K562 (cell line): ENCODE measurements around the gene F12. TPM values are rescaled to one million over a fixed set of nuclear protein-coding genes. Genes with fewer than 3 reads are reported as not detected.

Experiments
- ATAC-seq: fragments of 200-7000 bp; cut with Tn5 transposase; 3 replicates; pipeline ENCODE4 v1.9.1; 2020; ENCODE audit warnings: moderate library complexity
- BruUV-seq: library from RNA; stranded (reverse); fragments of 400-500 nt; replicated peaks from 2 replicates; lab custom pipeline; 2021; lab: Mats Ljungman, UMichigan
- CTCF ChIA-PET: fragments of 300-600 bp; formaldehyde crosslinking; extraction: SDS; loops from one replicate; lab custom pipeline; 2021; ENCODE audit warnings: low intra/inter-chr PET ratio; lab: Yijun Ruan, JAX
- POLR2A ChIA-PET: fragments of 300-600, 350-650 bp; sonication (Branson Sonifier 250); formaldehyde crosslinking; extraction: SDS; loops from one replicate; lab custom pipeline; 2021; ENCODE audit warnings: antibody characterized with exemption, inconsistent platforms; lab: Yijun Ruan, JAX
- DNase-seq, 4 experiments: peaks; one replicate each; pipeline versions ENCODE4 v3.0.0 to v3.0.0-alpha.2; 2011 to 2018; ENCODE audit warnings: low spot score in 3 of 4, mixed read lengths in 3 of 4; ENCODE audit errors: extremely low read depth in 1 of 4
- FAIRE-seq: peaks from 2 replicates; lab custom pipeline; 2011; peaks lifted over from hg19 to GRCh38; lab: Jason Lieb, UNC
- H2AFZ ChIP-seq: 2 replicates; pipeline ENCODE4 v1.6.0; 2011; ENCODE audit warnings: low read depth, low read length, control low read depth, inconsistent platforms
- H3K27ac ChIP-seq: fragments of 200-600 bp; 3 replicates; pipeline ENCODE4 v1.8.0; 2011; ENCODE audit warnings: low read depth, mild to moderate bottlenecking, control low read depth, inconsistent platforms, low read length, moderate library complexity, mixed read lengths; ENCODE audit errors: extremely low read depth
- H3K27me3 ChIP-seq, 2 experiments: fragments of 300-600 bp in 1 of 2; 2 replicates in 1 of 2; 3 replicates in 1 of 2; pipeline versions ENCODE4 v1.6.0 to v1.8.0; 2011; ENCODE audit warnings: inconsistent platforms in 2 of 2, low read length in 2 of 2, mild to moderate bottlenecking in 1 of 2, mixed read lengths in 1 of 2, moderate library complexity in 1 of 2; ENCODE audit not compliant: control insufficient read depth in 2 of 2, insufficient read depth in 2 of 2
- H3K36me3 ChIP-seq: fragments of 300-600 bp; 3 replicates; pipeline ENCODE4 v1.8.0; 2011; ENCODE audit warnings: mild to moderate bottlenecking, low read length, inconsistent platforms; ENCODE audit not compliant: control insufficient read depth, insufficient read depth
- H3K4me1 ChIP-seq, 2 experiments: fragments of 200-600 bp in 1 of 2; replicated peaks in 1 of 2; 2 replicates in 1 of 2; 3 replicates in 1 of 2; pipeline versions ENCODE4 v1.5.1 to v1.8.0; 2011; ENCODE audit warnings: inconsistent platforms in 2 of 2, low read length in 2 of 2, mild to moderate bottlenecking in 1 of 2, mixed read lengths in 1 of 2, moderate library complexity in 1 of 2; ENCODE audit not compliant: control insufficient read depth in 2 of 2, insufficient read depth in 2 of 2
- H3K4me2 ChIP-seq: 2 replicates; pipeline ENCODE4 v1.6.1; 2011; ENCODE audit warnings: low read length, control low read depth, inconsistent platforms, mixed read lengths; ENCODE audit not compliant: insufficient read depth
- H3K4me3 ChIP-seq: fragments of 200-600 bp; sonication (generic), shearing (Covaris generic); 2 replicates; pipeline ENCODE4 v1.5.1; 2016; ENCODE audit warnings: control low read depth, inconsistent platforms
- H3K79me2 ChIP-seq: fragments of 200-600 bp; 3 replicates; pipeline ENCODE4 v1.8.0; 2011; ENCODE audit warnings: low read length, inconsistent platforms; ENCODE audit not compliant: control insufficient read depth, insufficient read depth
- H3K9ac ChIP-seq, 2 experiments: 2 replicates each; pipeline versions ENCODE4 v1.6.0 to v1.6.1; 2011; ENCODE audit warnings: low read depth in 2 of 2, low read length in 2 of 2, control low read depth in 1 of 2, inconsistent platforms in 1 of 2, mild to moderate bottlenecking in 1 of 2, mixed read lengths in 1 of 2; ENCODE audit not compliant: insufficient read depth in 1 of 2
- H3K9me1 ChIP-seq: one replicate; pipeline ENCODE4 v1.6.0; 2011; ENCODE audit warnings: inconsistent platforms, mild to moderate bottlenecking, low read length, moderate library complexity; ENCODE audit not compliant: control insufficient read depth, insufficient read depth
- H3K9me3 ChIP-seq: replicated peaks from 2 replicates; pipeline ENCODE4 v1.5.1; 2011; ENCODE audit warnings: low read depth, low read length, inconsistent platforms; ENCODE audit not compliant: control insufficient read depth, insufficient read depth
- H4K20me1 ChIP-seq: replicated peaks from 2 replicates; pipeline ENCODE4 v1.6.1; 2011; ENCODE audit warnings: low read length, inconsistent platforms, mixed read lengths; ENCODE audit not compliant: control insufficient read depth, insufficient read depth
- DACH1 ChIP-seq: fragments of 450-650 bp; IDR thresholded peaks from 2 replicates; pipeline ENCODE4 v1.6.1; 2018; ENCODE audit not compliant: partially characterized antibody
- ELF4 ChIP-seq: fragments of 450-650 bp; formaldehyde crosslinking; IDR thresholded peaks from 2 replicates; pipeline ENCODE4 v1.4.0; 2022; ENCODE audit warnings: missing genetic modification characterization
- MCM7 ChIP-seq, 2 experiments: fragments of 450-650 bp; IDR thresholded peaks; 2 replicates each; pipeline ENCODE4 v1.6.1; 2016 to 2018
- PHF8 ChIP-seq: fragments of 200-600 bp; sonication (generic); IDR thresholded peaks from 2 replicates; pipeline ENCODE4 v1.6.1; 2012; ENCODE audit warnings: mixed run types, mild to moderate bottlenecking, inconsistent platforms, low read length, moderate library complexity, borderline replicate concordance
- POLR2A ChIP-seq: fragments of 450-650 bp; conservative IDR thresholded peaks from 2 replicates; pipeline ENCODE4 v1.6.1; 2016
- POLR2G ChIP-seq: fragments of 200-400 bp; formaldehyde crosslinking; IDR thresholded peaks from 2 replicates; pipeline ENCODE4 v1.6.1; 2017; ENCODE audit warnings: low read depth, mild to moderate bottlenecking, antibody characterized with exemption, low read length, moderate library complexity
- PRMT5 ChIP-seq: sonication (generic); formaldehyde crosslinking; IDR thresholded peaks from 2 replicates; pipeline ENCODE4 v1.5.0; 2020; ENCODE audit warnings: missing genetic modification reagents
- RBFOX2 ChIP-seq: fragments of 200-400 bp; formaldehyde crosslinking; IDR thresholded peaks from 2 replicates; pipeline ENCODE4 v1.6.1; 2017; ENCODE audit warnings: low read depth, mild to moderate bottlenecking, low read length, moderate library complexity
- SOX6 ChIP-seq: fragments of 450-650 bp; IDR thresholded peaks from 2 replicates; pipeline ENCODE4 v1.6.1; 2014; ENCODE audit warnings: mild to moderate bottlenecking
- SUPT5H ChIP-seq: fragments of 450-650 bp; IDR thresholded peaks from 2 replicates; pipeline ENCODE4 v1.6.1; 2016
- WGBS: fragments of 100-300 bp; shearing (Covaris generic); methylation state at CpG from one replicate; pipeline ENCODE4 v1.1.6; 2016; ENCODE audit warnings: low coverage, mixed read lengths; ENCODE audit not compliant: insufficient coverage; ENCODE audit errors: missing lambda C conversion rate; 5-methylcytosine and 5-hydroxymethylcytosine counted together
- in situ Hi-C: fragments of 300-500 bp; cut with MboI; formaldehyde crosslinking; loops from 4 replicates; pipeline ENCODE4 v1.15.0; 2018; ENCODE audit warnings: inconsistent platforms, mixed read lengths
- intact Hi-C: fragments of 100-400 bp; cut with micrococcal nuclease; formaldehyde crosslinking; loops from 2 replicates; pipeline ENCODE4 v1.14.2; 2022
- polyA plus RNA-seq, 8 experiments: library from polyadenylated mRNA; depleted of rRNA in 4 of 8; stranded (reverse) in 5 of 8; unstranded in 3 of 8; fragments of >200 nt; fragmentation: Nextera tagmentation in 2 of 8; fragmentation: Illumina TruSeq in 1 of 8; extraction: Ambion mirVana in 2 of 8; extraction: Trizol in 1 of 8; gene quantifications; 2 replicates each; pipeline versions ENCODE4 v1.2.1 to v1.2.3, GENCODE V29; 2011 to 2014; ENCODE audit warnings: inconsistent platforms in 1 of 8, missing spikeins in 1 of 8
- total RNA-seq, 7 experiments: library from RNA; depleted of rRNA in 6 of 7; stranded (reverse); fragments of >200 nt in 6 of 7; fragmentation: Illumina TruSeq in 2 of 7; extraction: Trizol in 2 of 7; gene quantifications; 2 replicates each; pipeline versions ENCODE4 v1.2.1 to v1.2.3, GENCODE V29; 2011 to 2021; ENCODE audit warnings: low replicate concordance in 1 of 7
- TF ChIP-seq, protein P1 (sequence below), 2 experiments: fragments of 450-650 bp; formaldehyde crosslinking in 1 of 2; IDR thresholded peaks; 2 replicates each; pipeline versions ENCODE4 v1.4.0 to v1.6.1; 2014 to 2020; ENCODE audit warnings: mild to moderate bottlenecking in 2 of 2, borderline replicate concordance in 1 of 2, low read depth in 1 of 2

The F12 gene
- total and polyA plus RNA-seq, 9 of the 15 experiments (the other 6 are each of a cell fraction or from before 2014, with no cell fraction given): 0.59 to 18.3 (median 3.6) TPM

GRCh38 chr5:177432839-177433657 lies 23.7 kb upstream of the F12 start:
- H3K79me2 ChIP-seq: peaks cover 35% of the 10 kb centered on the region
- ChIA-PET CTCF (no interaction called here), POLR2A (interaction anchor here (0.5 to 10.8 kb wide), 6 partner anchors 12 to 124 kb away, joined by 3 to 210 read pairs (median 4); partner anchors contain the start of gene PRR7)
- H3K27ac ChIP-seq: no peak overlapping the region; the same call in 2 of the 3 replicates
- H3K27me3 ChIP-seq: no peaks in the 10 kb centered on the region
- peak overlapping the region in 1 of 2 experiments; percentile 26; a peak in 1 of 4 replicates for H3K9ac ChIP-seq
- H3K36me3 ChIP-seq: peaks cover 98% of the 10 kb centered on the region; the same call in 2 of the 3 replicates
- ATAC-seq (no peak), FAIRE-seq (no peak), DNase-seq (no peak)
- intact Hi-C loops: no loop called here
- 96% methylated on average over 22 of the region's 25 CpGs for WGBS
- in situ Hi-C loops: no loop called here
- H2AFZ ChIP-seq: no peak overlapping the region
- H3K4me2 ChIP-seq: no peak overlapping the region
- no peak overlapping the region for H3K4me3 ChIP-seq
- no peak for TF ChIP-seq MCM7 (IDR thresholded peaks at IDR 0.05)
- no peak for TF ChIP-seq SOX6
- peak; percentile 26; the same call in 1 of the 2 replicates for TF ChIP-seq SUPT5H
- TF ChIP-seq POLR2A: 0 out of 2 replicates have a peak, but pooled peaks have one; percentile 20
- peak; percentile 70 for TF ChIP-seq POLR2G
- no peak for TF ChIP-seq DACH1
- TF ChIP-seq PHF8: no peak
- TF ChIP-seq, protein P1, sequence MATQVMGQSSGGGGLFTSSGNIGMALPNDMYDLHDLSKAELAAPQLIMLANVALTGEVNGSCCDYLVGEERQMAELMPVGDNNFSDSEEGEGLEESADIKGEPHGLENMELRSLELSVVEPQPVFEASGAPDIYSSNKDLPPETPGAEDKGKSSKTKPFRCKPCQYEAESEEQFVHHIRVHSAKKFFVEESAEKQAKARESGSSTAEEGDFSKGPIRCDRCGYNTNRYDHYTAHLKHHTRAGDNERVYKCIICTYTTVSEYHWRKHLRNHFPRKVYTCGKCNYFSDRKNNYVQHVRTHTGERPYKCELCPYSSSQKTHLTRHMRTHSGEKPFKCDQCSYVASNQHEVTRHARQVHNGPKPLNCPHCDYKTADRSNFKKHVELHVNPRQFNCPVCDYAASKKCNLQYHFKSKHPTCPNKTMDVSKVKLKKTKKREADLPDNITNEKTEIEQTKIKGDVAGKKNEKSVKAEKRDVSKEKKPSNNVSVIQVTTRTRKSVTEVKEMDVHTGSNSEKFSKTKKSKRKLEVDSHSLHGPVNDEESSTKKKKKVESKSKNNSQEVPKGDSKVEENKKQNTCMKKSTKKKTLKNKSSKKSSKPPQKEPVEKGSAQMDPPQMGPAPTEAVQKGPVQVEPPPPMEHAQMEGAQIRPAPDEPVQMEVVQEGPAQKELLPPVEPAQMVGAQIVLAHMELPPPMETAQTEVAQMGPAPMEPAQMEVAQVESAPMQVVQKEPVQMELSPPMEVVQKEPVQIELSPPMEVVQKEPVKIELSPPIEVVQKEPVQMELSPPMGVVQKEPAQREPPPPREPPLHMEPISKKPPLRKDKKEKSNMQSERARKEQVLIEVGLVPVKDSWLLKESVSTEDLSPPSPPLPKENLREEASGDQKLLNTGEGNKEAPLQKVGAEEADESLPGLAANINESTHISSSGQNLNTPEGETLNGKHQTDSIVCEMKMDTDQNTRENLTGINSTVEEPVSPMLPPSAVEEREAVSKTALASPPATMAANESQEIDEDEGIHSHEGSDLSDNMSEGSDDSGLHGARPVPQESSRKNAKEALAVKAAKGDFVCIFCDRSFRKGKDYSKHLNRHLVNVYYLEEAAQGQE (IDR thresholded peaks at IDR 0.05; ENCODE audit: borderline replicate concordance): no peak
- TF ChIP-seq, protein P1 (CRISPR knock-in tag; IDR thresholded peaks at IDR 0.05; ENCODE audit: low read depth): no peak
- peak; percentile 19 for TF ChIP-seq RBFOX2
- no peak for TF ChIP-seq ELF4 (CRISPR knock-in tag)
- no peak for TF ChIP-seq PRMT5
- no TSS peak for BruUV-seq
- peaks cover 16% of the 10 kb centered on the region; the same call in 1 of the 2 replicates for H4K20me1 ChIP-seq
- H3K9me3 ChIP-seq: no peaks in the 10 kb centered on the region
- H3K4me1 ChIP-seq: peaks cover 16 to 52% of the 10 kb centered on the region in 2 experiments
- no peaks in the 10 kb centered on the region for H3K9me1 ChIP-seq
